ENCODE results near the gene DLEC1.
"Not testable (repeated sequence)": the region's sequence is repeated elsewhere in the genome, so short reads cannot be mapped to it uniquely, and the experiment has no call there.

GRCh38 chr3:38135621-38136277 lies 96.7 kb downstream of the DLEC1 start:
- TF ChIP-seq, protein P1, sequence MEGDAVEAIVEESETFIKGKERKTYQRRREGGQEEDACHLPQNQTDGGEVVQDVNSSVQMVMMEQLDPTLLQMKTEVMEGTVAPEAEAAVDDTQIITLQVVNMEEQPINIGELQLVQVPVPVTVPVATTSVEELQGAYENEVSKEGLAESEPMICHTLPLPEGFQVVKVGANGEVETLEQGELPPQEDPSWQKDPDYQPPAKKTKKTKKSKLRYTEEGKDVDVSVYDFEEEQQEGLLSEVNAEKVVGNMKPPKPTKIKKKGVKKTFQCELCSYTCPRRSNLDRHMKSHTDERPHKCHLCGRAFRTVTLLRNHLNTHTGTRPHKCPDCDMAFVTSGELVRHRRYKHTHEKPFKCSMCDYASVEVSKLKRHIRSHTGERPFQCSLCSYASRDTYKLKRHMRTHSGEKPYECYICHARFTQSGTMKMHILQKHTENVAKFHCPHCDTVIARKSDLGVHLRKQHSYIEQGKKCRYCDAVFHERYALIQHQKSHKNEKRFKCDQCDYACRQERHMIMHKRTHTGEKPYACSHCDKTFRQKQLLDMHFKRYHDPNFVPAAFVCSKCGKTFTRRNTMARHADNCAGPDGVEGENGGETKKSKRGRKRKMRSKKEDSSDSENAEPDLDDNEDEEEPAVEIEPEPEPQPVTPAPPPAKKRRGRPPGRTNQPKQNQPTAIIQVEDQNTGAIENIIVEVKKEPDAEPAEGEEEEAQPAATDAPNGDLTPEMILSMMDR (IDR thresholded peaks at IDR 0.05): not testable (repeated sequence)
- TF ChIP-seq POLR2A (IDR thresholded peaks at IDR 0.05): not testable (repeated sequence)
